H1 (cell line): ENCODE data around the gene BRICD5. TPM values are rescaled to one million over a fixed set of nuclear protein-coding genes. Genes with fewer than 3 reads are reported as not detected.

ENCODE experiments used
- BACH1 ChIP-seq: IDR thresholded peaks from 2 replicates; pipeline ENCODE4 v1.6.1; 2012; ENCODE audit warnings: low read length, improper control_type of control experiment
- CBX5 ChIP-seq: fragments of 300-800, 300-1000 bp; sonication (generic); IDR thresholded peaks from 2 replicates; pipeline ENCODE4 v1.7.1; 2016; ENCODE audit warnings: antibody characterized with exemption, low read length, low read depth
- CHD2 ChIP-seq: IDR thresholded peaks from 2 replicates; pipeline ENCODE4 v1.6.1; 2012; ENCODE audit warnings: low read length, improper control_type of control experiment
- EZH2 ChIP-seq: fragments of 200-600 bp; sonication (generic); IDR thresholded peaks from 2 replicates; pipeline ENCODE4 v1.7.1; 2012; ENCODE audit warnings: low read depth, mild to moderate bottlenecking, moderate library complexity, low read length, inconsistent platforms; ENCODE audit not compliant: severe bottlenecking
- HDAC2 ChIP-seq, 2 experiments: fragments of 300-600 bp in 1 of 2; sonication (generic) in 1 of 2; IDR thresholded peaks; 2 replicates each; pipeline ENCODE4 v1.6.1; 2011 to 2012; ENCODE audit warnings: low read depth in 2 of 2, low read length in 2 of 2, mild to moderate bottlenecking in 2 of 2, moderate library complexity in 2 of 2, borderline replicate concordance in 1 of 2, inconsistent platforms in 1 of 2
- RAD21 ChIP-seq, 2 experiments: IDR thresholded peaks in 1 of 2; conservative IDR thresholded peaks in 1 of 2; 2 replicates each; pipeline ENCODE4 v1.6.1; 2011; ENCODE audit warnings: low read depth in 2 of 2, low read length in 2 of 2, improper control_type of control experiment in 1 of 2, inconsistent platforms in 1 of 2, mild to moderate bottlenecking in 1 of 2, moderate library complexity in 1 of 2
- RXRA ChIP-seq: IDR thresholded peaks from 2 replicates; pipeline ENCODE4 v1.6.1; 2011; ENCODE audit warnings: low read depth, mild to moderate bottlenecking, low read length, moderate library complexity; ENCODE audit not compliant: insufficient read depth
- SIRT6 ChIP-seq: IDR thresholded peaks from one replicate; pipeline ENCODE4 v1.7.1; 2012; ENCODE audit warnings: low read length, inconsistent platforms
- SP1 ChIP-seq: IDR thresholded peaks from 2 replicates; pipeline ENCODE4 v1.6.1; 2011; ENCODE audit warnings: low read depth, low read length
- TAF7 ChIP-seq: optimal IDR thresholded peaks from 2 replicates; pipeline ENCODE3; 2011; ENCODE audit warnings: low read depth, mild to moderate bottlenecking, inconsistent platforms, low read length, moderate library complexity, borderline replicate concordance
- ZNF274 ChIP-seq: IDR thresholded peaks from 2 replicates; pipeline ENCODE4 v1.7.0; 2012; ENCODE audit warnings: low read length, borderline replicate concordance; ENCODE audit errors: extremely low read depth
- polyA plus RNA-seq, 7 experiments: library from polyadenylated mRNA; depleted of rRNA in 3 of 7; stranded (reverse) in 5 of 7; unstranded in 2 of 7; fragments of >200 nt in 5 of 7; fragments of 200-250 nt in 2 of 7; gene quantifications; 1 replicate in 5 of 7; 2 replicates in 1 of 7; 4 replicates in 1 of 7; pipeline versions ENCODE4 v1.2.1 to v1.2.3, GENCODE V29; 2011 to 2013; ENCODE audit warnings: missing spikeins in 2 of 7, mixed read lengths in 2 of 7
- total RNA-seq: library from RNA; stranded (reverse); fragmentation: NEBNext Ultra II Directional; extraction: Animal tissue kit (Norgen Biotek cat#: 25700); gene quantifications from 2 replicates; pipeline ENCODE4 v1.2.1, GENCODE V29; 2021
- TF ChIP-seq, protein P1 (sequence below): IDR thresholded peaks from 2 replicates; pipeline ENCODE4 v1.6.1; 2012; ENCODE audit warnings: inconsistent platforms

The BRICD5 gene
- total and polyA plus RNA-seq, 2 of the 8 experiments (the other 6 are each of a cell fraction or from before 2014, with no cell fraction given), result 8.5 to 14.2 TPM

DNA sequence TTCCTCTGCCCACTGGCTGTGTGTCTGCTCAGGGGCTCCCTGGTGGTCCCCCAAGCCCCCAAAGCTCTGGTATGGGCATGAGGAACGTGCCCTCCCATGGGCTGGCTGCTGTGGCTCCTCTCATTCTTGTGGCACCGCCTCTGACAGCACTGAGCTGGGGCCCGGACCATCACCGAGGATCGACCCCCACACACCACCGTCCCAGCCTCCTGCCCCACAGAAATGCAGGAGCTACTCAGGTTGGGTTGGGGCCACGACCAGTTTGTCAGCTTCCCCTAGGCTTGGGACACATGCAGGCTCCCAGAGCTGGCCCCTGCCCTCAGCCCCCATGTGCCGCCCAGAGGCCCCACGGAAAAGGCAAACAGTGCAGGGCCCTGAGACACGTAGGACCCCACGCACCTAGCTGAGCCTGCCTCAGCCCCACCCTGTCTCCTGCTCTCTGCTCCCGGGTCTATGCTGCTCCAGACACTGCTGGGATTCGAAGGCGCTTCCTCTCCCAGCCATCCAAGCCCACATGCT, 11.0 kb downstream of the BRICD5 start (continued):
- no peak for TF ChIP-seq SIRT6
- TF ChIP-seq RAD21 (IDR thresholded peaks at IDR 0.05 in 1 of 2, conservative IDR thresholded peaks at IDR 0.05 in 1 of 2; ENCODE audit: low read depth in 2 of 2, low read length in 2 of 2), result no peak
- no peak for TF ChIP-seq BACH1
- TF ChIP-seq CHD2, result no peak
- TF ChIP-seq EZH2, result no peak
- TF ChIP-seq, protein P1, sequence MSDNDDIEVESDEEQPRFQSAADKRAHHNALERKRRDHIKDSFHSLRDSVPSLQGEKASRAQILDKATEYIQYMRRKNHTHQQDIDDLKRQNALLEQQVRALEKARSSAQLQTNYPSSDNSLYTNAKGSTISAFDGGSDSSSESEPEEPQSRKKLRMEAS, result no peak
- TF ChIP-seq SP1, result no peak
- TF ChIP-seq TAF7, result no peak
- no peak for TF ChIP-seq ZNF274
- no peak for TF ChIP-seq CBX5
- no peak for TF ChIP-seq RXRA
- no peak for TF ChIP-seq HDAC2 (IDR thresholded peaks at IDR 0.05; ENCODE audit: borderline replicate concordance in 1 of 2, low read depth in 2 of 2, low read length in 2 of 2)
- TF ChIP-seq, all 59 proteins: peak for 0
